ENCODE data around the gene PTPRE.

Gene PTPRE

DNA sequence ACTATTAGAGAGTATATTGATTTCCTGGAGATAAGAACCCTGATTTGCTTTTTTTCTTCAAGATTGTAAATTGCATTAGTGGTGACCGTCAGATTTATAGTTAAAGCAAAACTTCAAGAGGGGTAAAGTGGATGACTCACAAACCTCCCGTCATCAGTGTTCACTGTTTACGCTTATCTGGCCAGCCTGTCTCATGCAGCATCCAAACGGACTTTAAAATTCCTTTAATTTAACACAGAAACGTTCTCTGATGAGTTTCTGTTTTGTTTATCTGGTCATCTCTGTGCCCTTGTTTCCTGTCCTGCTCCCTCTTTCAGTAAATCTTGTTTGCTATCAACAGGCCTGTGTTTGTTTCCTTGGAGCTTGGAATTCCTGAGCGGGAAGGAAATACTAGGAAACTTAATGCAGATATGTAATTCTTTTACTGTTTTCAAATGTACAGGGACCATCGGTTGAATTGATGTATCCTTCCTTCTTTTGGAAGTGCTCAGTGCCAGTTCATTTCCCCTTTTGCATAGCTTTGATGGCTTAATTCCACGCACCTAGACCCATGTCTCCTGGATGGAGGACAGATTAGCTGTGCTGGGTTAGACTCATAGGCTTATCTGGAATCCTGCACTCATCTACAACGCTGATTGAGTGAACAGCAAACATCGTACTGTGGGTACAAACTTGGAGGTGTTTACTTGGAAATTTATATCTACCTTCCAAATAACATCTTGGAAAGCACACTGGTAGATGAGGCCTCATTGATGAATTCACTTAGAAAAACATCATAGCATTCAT lies 21.3 kb downstream of the PTPRE start:
- no peak for DNase-seq

DNA sequence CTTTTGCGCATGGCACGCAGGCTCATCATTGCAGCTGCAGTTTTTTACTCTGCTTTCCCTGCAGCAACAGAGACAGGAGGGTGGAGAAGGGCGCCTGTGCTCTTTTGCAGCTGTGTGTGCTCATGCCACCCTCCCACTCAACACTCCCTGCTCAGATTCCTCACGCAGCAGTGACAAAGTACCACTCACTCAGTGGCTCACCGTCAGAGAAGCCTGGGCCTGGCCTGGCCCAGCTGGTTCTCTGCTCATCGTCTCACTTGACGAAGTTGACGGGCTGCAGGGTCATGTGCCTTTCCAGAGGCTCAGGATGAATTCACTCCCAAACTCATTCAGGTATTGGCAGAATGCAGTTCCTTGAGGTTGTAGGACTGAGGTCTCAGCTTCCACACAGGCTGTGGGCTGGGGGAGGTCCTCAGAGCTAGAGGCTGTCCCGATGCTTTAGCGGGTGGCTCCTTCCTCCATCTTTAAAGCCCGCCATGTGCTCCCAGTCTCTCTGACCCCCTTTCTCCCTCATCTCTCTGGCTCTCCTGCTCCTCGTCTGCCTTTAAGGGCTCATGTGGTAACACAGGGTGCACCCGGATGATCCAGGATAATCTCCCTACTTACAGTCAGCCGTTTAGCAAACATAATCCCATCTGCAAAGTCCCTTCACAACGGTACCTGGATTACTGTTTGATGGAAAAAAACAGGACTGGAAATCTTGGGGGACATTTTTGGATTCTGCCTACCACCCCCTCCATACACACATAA lies 25.8 kb downstream of the PTPRE start:
- no peak for DNase-seq

DNA sequence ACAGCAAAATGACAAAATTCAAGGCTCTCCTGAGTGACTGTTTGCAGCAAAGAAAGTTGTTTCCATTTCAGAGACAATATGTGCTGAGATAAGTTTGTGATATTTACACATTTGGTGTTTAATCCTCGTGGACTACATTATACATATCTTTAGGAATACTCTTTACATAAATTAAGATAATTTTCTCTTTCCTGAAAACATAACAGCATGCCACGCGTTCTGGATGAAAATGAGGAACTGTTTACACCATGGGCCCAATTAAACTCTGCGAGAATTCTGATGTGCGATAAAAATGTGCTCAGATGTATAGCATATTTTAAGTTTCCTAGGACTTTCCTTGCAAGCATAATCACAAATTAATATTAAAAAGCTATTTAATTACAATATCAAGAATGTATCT lies 26.4 kb downstream of the PTPRE start:
- no peak for DNase-seq

DNA sequence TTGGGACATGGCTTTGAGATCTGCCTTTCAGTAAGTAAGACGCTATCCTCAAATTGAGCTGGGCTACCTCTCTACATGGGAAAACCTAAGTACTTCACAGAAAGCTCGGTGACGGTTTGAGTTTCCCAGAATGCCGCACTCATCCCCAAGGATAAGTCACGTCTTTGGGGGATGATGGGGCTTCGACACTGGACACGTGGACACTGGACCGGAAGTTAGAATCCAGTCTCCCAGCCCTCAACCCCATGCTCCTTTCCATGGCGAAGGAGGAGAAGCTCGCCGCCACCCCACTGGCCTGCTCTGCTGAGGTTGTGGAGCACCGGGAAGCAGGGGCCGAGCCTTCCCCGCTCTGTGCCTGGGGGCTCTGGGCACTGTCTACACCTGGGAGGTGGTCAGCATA lies 27.5 kb downstream of the PTPRE start:
- DNase-seq = no peak

DNA sequence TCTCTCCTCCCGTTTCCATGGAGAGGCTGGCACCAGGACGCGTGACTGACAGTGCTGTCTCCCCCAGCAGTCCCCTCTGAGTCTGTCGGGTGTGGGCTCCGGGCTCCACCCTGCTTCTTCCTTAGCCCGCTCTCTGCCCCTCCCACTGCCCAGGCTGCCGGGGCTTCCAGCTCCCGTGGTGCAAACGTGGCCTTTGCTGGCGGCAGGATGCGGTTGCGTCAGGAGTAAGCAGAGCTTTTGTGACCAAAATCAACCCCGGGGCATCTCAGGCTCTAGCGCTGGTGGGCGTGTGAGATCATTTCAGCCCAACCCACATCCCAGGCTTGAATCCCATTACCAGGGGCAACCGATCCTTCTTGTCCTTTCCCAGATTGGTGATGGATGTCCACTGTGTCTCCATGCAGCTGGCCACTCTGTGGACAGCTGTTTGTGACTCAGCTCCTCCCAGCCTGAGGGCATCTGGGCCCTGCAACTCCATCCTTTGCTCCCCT lies 28.2 kb downstream of the PTPRE start:
- no peak for DNase-seq

DNA sequence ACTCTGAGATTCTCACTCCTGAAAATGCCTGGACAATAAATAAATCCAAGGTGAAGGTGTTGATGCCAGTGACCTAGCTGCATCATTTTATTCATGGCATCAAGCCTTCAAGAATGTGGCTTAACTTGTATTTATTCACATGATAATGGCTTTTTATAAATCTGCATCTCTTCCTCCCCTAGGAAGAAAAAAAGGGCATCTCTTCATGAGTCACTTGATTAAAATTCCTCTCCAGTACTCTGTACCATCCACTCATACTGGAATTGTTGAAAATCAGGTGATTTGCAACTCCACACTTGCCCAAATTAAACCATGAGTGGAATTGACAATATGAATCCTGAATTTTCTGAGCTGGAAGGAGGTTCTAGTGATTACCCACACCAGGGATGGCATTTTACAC lies 30.2 kb downstream of the PTPRE start:
- DNase-seq = no peak

DNA sequence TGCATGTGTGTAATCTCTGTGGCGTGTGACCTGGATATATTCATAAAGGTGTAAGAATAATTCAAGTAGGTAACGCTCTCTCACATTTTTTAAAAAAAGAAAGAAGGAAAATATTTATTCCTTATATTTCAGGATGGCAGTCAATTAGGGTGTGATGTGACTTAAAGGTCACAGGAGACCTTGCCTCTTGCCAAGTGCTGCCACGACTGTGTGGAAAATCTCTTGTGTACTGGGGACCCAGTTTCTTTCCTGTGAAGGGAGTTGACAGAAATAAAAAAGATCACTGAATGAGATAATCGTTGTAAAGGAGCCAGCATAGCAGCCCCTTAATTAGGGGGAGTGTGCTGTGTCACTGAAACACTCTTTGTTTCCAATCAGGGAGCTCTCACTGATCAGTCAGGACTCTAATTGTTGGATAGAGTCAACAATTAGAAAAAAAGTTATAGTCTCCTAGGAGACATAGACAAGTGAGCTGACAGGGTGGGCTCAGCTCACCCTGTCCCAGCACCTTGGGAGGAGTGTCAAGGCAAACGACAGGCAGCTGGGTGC lies 31.1 kb downstream of the PTPRE start:
- DNase-seq = no peak

DNA sequence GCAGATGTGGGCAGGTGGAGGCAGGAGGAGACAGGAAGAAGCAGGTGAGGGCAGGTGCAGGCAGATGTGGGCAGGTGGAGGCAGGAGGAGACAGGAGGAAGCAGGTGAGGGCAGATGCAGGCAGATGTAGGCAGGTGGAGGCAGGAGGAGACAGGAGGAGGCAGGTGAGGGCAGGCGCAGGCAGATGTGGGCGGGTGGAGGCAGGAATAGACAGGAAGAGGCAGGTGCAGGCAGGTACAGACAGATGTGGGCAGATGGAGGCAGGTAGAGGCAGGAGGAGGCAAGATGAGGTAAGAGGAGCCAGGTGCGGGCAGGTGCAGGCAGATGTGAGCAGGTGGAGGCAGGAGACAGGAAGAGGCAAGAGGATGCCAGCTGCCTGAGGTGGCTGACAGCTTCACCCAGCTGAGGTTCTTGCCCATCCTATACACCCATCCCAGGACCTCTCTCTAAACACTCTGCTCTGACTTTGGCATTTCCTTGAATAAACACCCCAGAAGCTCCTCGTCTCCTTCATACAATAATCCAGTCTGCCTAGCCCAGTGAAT lies 33.0 kb downstream of the PTPRE start:
- no peak for DNase-seq

DNA sequence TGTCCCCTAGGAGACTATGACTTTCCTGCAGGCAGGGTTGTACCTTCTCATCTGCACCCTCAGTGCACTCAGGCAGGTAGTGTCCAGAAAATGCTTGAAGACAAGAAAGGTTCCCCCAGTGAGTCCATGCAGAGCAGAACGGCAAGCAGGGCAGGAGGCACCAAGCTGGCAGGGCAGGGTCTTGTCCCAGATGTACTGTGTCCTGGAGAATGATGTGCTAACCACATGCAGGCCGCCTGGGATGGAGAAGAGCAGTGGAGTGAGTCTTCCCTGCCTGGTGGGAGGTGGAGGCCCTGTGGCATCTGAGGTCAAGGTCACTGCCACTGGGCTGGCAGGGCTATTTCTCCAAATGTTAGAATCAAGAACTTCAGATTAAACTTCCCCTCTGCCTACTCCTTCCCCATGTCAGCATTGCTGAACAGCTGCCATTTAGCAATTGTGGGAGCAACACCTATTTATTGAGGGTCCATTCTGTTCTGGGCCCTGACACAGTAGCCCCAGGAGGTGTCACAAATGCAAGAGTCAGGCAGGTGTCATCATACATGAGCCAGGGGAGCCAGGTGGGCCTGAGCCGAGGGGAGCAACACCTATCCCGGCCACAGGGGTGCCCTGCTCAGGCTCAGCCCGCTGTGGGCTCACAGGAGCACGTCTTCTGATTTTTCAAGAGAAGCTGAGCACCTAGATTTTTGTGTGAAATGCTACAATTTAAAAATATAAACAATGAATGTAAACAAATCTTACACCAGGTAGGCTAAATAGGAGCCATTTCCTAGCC lies 34.1 kb downstream of the PTPRE start:
- no peak for DNase-seq

DNA sequence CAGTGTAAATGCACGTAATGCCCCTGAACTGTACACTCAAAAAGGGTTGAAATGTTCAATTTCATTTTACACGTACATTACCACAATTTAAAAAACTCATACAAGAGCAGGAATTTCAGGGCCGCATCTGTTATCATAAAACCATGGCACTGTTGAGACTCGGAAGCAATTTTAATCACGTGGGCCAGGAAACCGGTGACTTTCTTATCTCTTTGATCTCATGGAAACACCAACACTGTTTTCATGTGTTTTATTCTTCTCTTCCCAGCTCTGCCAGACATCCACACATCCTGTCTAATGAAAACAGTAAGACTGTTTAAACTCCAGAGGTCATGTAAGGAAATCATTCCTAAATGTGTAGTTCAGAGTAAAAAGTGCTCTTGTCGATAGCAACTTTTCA lies 35.9 kb downstream of the PTPRE start:
- DNase-seq = no peak

DNA sequence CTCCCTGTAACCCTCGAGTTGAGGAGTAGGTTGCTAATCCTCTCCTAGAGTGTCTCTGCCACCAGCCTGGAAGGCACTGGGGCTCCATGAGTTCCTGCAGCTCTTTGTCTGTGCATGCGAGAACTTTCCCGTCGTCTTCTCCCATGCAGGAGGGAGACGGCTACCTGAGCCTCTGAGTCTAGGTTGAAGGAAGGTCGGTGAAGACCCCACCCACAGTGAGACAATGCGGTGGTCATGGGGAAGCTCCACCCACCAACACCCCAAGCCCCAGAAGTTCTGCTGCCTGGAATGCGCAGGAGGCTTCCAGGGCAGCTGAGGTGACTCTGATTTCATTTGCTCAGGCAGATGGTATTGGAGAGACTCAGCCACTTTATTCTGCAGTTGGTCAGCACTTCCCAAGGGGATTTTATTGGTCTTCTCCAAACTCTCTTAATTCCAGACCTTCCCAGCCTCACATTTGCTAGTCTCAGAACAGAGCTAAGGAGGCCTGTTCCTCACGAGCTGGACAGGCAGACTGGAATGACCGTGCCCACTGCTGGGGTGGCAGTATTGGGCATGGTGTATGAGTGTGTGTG lies 36.5 kb downstream of the PTPRE start:
- DNase-seq = no peak

DNA sequence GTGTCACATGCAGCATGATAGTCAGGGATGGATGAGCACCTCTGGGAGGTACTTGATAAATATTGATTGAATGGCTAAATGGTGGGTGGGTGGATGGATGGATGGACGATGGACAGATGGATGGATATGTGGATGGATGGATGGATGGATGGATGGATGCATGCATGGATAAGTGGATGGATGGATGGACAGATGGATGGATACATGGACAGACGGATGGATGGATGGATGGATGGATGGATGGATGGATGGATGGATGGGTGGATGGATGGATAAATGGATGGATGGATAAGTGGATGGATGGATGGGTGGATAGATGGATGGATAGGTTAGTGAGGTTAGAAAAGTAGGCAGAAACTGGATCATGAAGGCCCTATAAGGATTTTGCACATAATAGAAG lies 37.4 kb downstream of the PTPRE start:
- DNase-seq = no peak

DNA sequence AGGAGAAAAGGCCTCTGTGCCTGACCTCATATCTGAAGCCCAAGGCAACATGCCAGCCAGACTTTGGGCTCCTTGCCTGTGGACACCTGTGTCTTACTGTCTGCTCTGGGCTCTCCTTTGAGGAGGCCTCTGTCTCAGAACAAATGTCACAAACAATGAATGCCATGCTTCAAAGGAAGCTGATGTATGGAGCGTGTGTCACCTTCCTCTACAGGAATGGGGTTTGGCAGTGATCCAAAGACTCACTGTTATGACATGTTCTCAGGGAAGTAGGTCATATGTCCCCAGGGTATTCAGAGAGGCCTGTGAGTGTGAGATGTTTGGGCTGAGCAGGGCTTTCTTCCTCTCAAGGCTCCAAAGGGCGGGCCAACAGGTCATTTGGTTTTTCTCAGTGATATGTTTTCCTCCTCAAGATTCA lies 38.4 kb downstream of the PTPRE start:
- DNase-seq = no peak

DNA sequence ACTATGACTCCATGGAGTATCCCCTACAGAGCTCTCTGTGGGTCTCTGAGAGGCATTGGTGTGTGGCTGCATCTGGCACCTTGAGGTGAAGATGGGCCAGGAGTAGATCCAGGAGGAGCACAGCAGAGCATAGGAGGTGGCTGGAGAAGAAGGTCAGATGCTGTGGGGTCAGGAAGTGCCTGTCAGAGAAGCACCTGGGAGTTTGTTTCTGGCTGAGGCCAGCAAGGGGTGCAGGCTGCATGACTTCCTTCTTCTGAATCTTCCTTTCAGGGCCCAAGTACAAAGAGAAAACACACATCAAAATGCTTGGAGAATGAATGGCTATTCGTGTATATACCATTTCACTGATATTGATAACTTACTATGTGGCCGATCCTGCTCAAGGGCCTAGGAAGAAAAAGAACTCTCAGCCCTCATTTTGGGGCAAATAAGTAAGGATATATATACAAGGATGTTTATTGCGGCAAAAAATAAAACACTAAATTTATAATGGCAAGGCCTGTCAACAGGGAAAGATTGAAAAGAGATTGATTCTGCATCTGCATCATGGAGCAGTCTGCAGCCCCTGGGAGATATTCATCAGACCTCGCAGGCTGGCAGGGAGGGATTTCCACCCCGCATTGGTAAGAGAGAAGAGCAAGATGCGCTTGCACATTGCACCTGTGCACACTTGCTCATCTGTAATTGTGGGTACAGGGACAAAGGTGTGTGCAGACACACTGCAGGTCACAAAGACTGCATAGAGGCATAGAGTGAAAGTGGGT lies 39.2 kb downstream of the PTPRE start:
- DNase-seq = no peak

DNA sequence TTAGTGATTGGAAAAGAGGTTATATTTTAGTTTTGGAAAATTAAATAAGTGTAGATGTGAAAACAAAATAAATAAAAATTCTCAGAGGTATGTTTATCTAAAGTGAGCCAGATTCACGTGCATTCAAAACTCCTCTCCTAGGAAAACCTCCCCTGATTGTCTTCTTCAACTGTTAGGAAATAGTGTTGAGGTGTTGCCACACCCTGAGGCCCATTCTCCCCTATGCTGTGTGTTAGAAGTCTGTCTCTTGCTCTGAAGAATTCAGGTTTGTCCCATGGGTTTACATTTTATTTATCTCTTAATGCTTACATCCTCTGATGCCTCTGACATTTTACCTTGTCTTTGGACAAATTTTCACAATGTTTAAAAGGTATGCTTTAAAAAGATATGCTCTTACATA lies 40.3 kb downstream of the PTPRE start:
- no peak for DNase-seq

DNA sequence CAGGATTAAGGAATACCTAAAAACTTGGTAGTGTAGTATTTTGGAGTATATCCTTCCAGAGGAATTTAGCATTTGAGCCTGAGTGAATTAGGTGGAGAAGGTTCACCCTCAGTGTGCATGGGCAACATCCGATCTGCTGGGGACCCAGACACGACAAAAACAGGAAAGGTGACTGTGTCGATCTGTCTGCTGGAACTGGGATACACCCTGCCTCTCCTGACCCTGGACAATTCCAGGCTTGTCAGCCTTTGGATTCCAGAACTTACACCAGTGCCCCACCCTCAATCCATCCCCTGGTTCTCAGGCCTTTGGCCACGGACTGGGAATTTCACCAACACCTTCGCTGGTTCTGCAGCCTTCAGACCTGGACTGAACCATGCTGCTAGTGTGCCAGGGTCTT lies 41.9 kb downstream of the PTPRE start:
- no peak for DNase-seq

DNA sequence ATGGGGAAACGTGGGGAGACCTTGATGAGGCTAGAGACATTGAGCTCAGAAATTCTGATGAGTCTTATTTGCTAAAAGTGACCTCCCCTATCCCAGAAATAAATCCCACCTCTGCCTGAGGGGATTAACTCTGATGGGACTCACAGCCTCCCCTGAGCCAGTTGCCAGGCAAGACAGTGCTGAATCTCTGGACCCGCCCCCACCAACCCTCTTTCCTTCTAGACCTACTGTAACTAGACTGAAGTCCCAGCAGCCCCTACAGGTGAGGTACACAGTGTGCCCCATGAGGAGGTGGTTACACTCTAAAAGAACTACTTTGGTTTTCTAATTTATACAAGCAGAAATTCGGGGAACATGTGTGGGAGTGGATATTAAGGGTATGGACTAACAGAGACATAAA lies 42.9 kb downstream of the PTPRE start:
- no peak for DNase-seq

DNA sequence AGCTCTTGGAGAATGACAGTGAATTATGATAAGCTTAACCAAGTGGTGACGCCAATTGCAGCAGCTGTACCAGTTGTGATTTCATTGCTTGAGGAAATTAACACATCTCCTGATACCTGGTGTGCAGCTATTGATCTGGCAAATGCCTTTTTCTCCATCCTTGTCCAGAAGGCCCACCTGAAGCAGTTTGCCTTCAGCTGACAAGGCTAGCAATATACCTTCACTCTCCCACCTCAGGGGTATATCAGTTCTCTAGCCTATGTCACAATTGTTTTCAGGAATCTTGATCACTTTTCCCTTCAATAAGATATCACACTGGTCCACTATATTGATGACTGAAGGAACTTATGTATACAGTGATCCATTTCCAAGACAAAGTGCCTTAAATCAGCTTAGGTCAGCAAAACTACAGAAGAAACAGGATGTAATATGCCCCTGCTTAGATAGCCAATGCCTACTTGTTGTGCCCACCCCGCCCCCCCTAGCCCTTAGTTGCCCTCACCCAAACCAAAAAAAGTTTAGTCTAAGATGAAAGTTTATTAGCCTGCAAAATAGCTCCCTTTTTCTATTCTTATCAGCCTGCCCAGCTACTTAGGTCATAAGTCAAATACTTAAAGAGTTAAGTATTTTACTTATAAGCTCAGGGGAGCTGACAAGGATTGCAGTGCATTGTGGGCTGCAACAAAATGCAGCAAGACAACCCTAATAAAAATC lies 45.1 kb downstream of the PTPRE start:
- DNase-seq = no peak

DNA sequence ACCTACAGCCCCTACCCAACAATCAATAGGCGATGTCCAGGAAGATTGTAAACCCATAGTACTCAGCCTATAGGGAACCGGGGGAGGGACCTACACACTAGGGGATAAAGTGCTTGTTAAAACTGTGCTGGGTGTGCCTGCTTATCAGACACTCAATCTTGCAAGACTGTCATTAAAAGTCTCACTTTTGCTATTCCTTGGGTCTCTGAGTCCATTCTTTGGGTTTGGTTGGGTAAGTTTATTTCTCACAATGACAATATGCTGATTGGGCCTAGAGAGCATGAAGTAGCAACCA lies 45.6 kb downstream of the PTPRE start:
- no peak for DNase-seq

DNA sequence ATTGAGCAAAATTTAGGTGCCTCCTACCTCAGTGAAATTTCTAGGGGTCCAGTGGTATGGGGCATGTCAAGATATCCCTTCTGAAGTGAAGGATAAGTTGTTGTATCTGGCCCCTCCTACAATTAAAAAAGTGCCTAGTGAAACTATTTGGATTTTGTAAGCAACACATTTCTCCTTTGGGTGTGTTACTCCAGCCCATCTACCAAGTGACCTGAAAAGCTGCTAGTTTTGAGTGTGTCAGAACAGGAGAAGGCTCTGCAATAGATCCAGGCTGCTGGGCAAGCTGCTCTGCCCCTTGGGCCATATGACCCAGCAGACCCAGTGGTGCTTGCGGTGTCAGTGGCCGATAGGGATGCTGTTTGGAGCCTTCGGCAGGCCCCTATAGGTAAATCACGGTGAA lies 46.0 kb downstream of the PTPRE start:
- DNase-seq = no peak

DNA sequence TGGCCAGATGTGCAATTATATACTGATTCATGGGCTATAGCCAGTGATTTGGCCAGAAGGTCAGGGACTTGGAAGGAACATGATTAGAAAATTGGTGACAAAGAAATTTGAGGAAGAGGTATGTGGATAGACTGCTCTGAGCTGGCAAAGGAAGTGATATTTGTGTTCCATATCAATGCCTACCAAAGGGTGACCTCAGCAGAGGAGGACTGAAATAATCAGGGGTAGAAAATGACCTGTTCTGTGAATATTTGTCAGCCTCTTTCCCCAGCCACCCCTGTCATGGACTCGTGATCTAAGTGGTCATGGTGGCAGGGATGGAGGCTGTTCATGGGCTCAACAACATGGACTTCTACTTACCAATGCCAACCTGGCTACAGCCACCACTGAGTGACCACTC lies 47.0 kb downstream of the PTPRE start:
- DNase-seq = no peak
